ENCODE measurements around the gene TAS2R42.
A peak's percentile ranks its signal among the peaks of the same experiment; 100 is the strongest.

TAS2R42 gene

DNA sequence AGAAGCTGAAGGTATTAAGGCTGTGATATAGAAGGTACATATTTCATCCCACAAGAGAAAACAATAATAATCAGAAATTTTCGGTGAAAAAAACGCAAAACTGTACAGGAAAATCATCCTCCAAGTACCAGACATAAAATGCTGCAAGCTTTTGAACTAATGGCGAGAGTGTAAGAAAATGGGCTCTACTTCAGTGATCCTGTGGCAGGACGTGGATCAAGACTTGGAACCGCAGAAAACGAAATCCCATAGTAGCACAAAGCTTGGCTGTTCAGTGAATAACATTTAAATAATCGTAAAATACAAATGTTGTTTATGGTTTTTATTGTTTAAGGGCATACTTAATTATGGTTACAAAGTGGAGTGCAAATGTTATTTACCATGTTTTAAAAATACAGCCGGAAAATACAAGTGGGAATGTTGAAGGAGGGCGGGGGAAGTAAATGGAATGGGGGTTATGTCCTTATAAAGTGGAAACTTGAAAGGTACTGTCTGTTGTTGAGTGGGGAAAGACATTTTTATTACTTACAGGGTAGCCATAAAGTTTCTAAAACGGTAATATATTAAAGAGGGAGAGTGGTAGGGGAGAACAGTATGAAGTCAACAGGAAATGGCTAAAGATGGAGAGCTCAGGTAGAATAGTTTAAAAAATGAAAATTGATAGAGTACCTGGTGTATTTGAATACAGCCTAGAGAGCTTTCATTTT is 14.6 kb downstream of the TAS2R42 start:
- Histone ChIP-seq H3K9ac (ENCODE audit: low read length in 2 of 2) (peak overlapping the region; percentile 69 to 91), H3K9me3 (ENCODE audit: control insufficient read depth in 2 of 2, low read length in 2 of 2) (no peaks in the 10 kb centered on the region), H3K27me3 (ENCODE audit: control insufficient read depth in 1 of 2, insufficient read depth in 2 of 2, low read length in 2 of 2) (peaks cover 0 to 3% of the 10 kb centered on the region in 2 donors), H3K4me3 (ENCODE audit: low read length in 2 of 2) (peak overlapping the region; percentile 70 to 88), H3K4me1 (ENCODE audit: control insufficient read depth, insufficient read depth, low read length) (peaks cover 5% of the 10 kb centered on the region), H3K36me3 (ENCODE audit: control insufficient read depth in 2 of 2, insufficient read depth in 2 of 2, low read length in 2 of 2) (no peaks in the 10 kb centered on the region), H3K27ac (ENCODE audit: low read length) (no peak overlapping the region)

DNA sequence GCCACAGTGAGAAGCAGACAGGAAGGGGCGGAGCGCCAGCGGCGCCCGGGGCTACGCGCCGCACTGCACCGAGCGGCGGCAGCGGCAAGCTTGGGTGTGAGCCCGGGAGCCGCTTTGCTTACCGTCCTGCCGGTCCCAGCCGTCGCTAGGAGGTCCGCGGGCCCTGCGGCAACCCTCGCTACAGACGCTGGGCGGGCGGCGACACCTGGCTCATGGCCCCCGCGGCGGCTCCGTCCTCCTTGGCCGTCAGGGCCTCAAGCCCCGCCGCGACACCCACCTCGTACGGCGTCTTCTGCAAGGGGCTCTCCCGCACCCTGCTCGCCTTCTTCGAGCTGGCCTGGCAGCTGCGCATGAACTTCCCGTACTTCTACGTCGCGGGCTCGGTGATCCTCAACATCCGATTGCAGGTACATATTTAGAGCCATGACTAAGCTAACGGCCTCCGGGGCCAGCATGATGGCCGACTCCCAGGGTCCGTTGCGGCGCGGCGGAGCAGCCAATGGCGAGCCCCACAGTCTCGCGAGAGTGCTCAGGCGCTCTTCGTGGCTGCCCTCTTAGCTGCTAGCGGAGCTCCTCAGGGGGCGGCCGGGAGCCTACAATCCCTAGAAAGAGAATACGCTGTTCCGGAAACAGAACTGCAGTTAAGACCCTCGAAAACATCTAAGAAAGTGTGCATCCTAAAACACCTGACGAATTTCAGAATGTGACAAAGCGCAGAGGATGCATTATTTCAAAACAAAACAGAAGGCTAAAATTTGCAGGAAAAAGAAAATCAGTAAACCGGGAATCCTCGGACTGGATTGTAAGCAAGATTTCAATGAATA is 15.4 kb downstream of the TAS2R42 start, which contains the start of gene SMIM10L1:
SMIM10L1 (plus strand) TSS at position 50 of the 824 bp plus-strand sequence; CDS start at position 213, 163 bp downstream.
- H3K9ac ChIP-seq (ENCODE audit: low read length in 2 of 2), result peak within 1 kb of the TSS; percentile 69 to 91
- H3K4me1 ChIP-seq (ENCODE audit: control insufficient read depth, insufficient read depth, low read length), result peaks cover 5% of the 10 kb centered on the region
- H3K36me3 ChIP-seq (ENCODE audit: control insufficient read depth in 2 of 2, insufficient read depth in 2 of 2, low read length in 2 of 2), result no peaks in the 10 kb centered on the region
- peak within 1 kb of the TSS; percentile 70 to 88 for H3K4me3 ChIP-seq (ENCODE audit: low read length in 2 of 2)
- H3K9me3 ChIP-seq (ENCODE audit: control insufficient read depth in 2 of 2, low read length in 2 of 2), result no peaks in the 10 kb centered on the region
- peaks cover 0 to 3% of the 10 kb centered on the region in 2 donors for H3K27me3 ChIP-seq (ENCODE audit: control insufficient read depth in 1 of 2, insufficient read depth in 2 of 2, low read length in 2 of 2)
- H3K27ac ChIP-seq (ENCODE audit: low read length), result peak within 1 kb of the TSS; percentile 88

DNA sequence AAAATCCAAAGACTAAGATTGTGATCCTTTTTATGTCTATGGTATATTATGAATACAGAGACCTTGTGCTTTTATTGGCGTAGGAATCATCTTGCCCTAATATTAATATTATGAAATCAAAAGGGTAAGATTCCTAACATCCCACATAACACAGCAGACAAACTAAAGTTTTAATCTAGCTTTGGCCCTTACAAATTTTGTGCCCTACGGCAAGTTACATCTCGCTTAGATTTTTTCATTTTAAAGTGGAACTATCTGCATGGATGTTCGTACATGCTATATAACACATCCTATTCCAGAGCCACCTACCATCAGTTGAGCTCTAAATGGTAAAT is 16.0 kb downstream of the TAS2R42 start:
- H3K4me1 ChIP-seq (ENCODE audit: control insufficient read depth, insufficient read depth, low read length), result peaks cover 5% of the 10 kb centered on the region
- H3K9ac ChIP-seq (ENCODE audit: low read length in 2 of 2), result peak overlapping the region; percentile 69 to 91
- peak overlapping the region; percentile 88 for H3K27ac ChIP-seq (ENCODE audit: low read length)
- peak overlapping the region; percentile 70 to 88 for H3K4me3 ChIP-seq (ENCODE audit: low read length in 2 of 2)
- peaks cover 0 to 3% of the 10 kb centered on the region in 2 donors for H3K27me3 ChIP-seq (ENCODE audit: control insufficient read depth in 1 of 2, insufficient read depth in 2 of 2, low read length in 2 of 2)
- H3K9me3 ChIP-seq (ENCODE audit: control insufficient read depth in 2 of 2, low read length in 2 of 2), result no peaks in the 10 kb centered on the region
- H3K36me3 ChIP-seq (ENCODE audit: control insufficient read depth in 2 of 2, insufficient read depth in 2 of 2, low read length in 2 of 2), result peaks cover 3 to 5% of the 10 kb centered on the region in 2 donors

DNA sequence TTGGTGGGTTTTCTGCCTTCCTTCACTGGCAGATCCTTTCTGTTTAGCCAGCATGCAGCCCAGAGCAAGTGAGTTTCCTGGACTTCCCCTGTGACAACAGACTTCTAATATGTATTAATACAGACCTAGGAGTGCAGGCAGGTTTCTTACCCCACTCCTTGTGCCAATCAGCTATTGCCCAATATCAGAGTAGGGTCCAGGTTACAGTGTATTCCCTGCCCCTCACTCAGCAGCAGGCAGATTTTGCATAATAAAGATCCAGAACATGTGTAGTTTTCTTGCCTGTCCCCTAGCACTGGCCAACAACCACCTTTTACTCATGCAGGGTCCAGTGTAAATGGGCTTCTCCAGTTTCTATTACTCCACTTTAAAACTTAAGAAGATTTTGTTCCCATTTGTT is 20.4 kb downstream of the TAS2R42 start:
- H3K9me3 ChIP-seq (ENCODE audit: control insufficient read depth in 2 of 2, low read length in 2 of 2), result no peaks in the 10 kb centered on the region
- peaks cover 5% of the 10 kb centered on the region for H3K4me1 ChIP-seq (ENCODE audit: control insufficient read depth, insufficient read depth, low read length)
- H3K9ac ChIP-seq (ENCODE audit: low read length in 2 of 2), result no peak overlapping the region
- H3K27ac ChIP-seq (ENCODE audit: low read length), result no peak overlapping the region
- H3K27me3 ChIP-seq (ENCODE audit: control insufficient read depth in 1 of 2, insufficient read depth in 2 of 2, low read length in 2 of 2), result peaks cover 0 to 3% of the 10 kb centered on the region in 2 donors
- H3K4me3 ChIP-seq (ENCODE audit: low read length in 2 of 2), result no peak overlapping the region
- peaks cover 3 to 6% of the 10 kb centered on the region in 2 donors for H3K36me3 ChIP-seq (ENCODE audit: control insufficient read depth in 2 of 2, insufficient read depth in 2 of 2, low read length in 2 of 2)

DNA sequence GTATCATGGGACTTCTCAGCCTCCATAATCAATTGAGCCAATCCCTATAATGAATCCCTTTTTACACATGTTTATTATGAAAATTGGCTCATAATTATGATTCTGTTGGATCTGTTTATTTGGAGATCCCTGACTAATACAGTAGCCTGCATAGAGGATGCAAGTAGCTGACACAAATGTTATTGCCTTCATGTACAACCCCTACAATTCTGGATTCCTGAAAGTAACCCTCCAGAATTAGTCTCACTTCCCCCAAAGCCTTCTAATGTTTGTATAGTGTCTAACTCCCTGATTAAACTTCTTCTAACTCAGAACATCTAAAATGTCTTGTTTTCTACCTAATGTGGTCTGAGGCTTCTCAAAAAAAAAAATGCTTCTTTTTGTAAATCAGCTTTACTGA is 22.4 kb downstream of the TAS2R42 start:
- peaks cover 3 to 6% of the 10 kb centered on the region in 2 donors for H3K36me3 ChIP-seq (ENCODE audit: control insufficient read depth in 2 of 2, insufficient read depth in 2 of 2, low read length in 2 of 2)

DNA sequence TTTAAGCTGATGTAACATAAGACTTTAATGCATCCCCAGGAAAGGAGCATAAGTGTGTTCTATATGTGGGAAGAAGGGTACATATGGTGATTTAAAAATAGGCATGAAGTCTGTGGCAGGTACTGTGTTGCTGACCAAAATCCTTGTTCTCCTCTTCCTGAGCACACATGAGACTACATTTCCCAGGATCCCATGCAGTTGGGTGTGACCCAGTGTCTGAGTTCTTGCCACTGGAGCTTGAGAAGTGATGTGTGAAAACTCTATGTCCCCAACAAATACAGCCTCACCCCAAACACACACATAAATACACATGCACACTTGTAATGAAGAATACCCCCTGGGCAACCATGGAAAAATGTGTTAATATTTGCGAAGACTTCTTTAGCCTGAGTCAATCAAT is 24.2 kb downstream of the TAS2R42 start:
- H3K4me3 ChIP-seq (ENCODE audit: low read length in 2 of 2), result no peak overlapping the region
- no peak overlapping the region for H3K9ac ChIP-seq (ENCODE audit: low read length in 2 of 2)
- no peaks in the 10 kb centered on the region for H3K4me1 ChIP-seq (ENCODE audit: control insufficient read depth, insufficient read depth, low read length)
- no peaks in the 10 kb centered on the region for H3K27me3 ChIP-seq (ENCODE audit: control insufficient read depth in 1 of 2, insufficient read depth in 2 of 2, low read length in 2 of 2)
- H3K27ac ChIP-seq (ENCODE audit: low read length), result no peak overlapping the region
- H3K36me3 ChIP-seq (ENCODE audit: control insufficient read depth in 2 of 2, insufficient read depth in 2 of 2, low read length in 2 of 2), result peaks cover 3 to 6% of the 10 kb centered on the region in 2 donors
- no peaks in the 10 kb centered on the region for H3K9me3 ChIP-seq (ENCODE audit: control insufficient read depth in 2 of 2, low read length in 2 of 2)

More for the DNA sequence above, 22.4 kb downstream of the TAS2R42 start:
- Histone ChIP-seq H3K9me3 (ENCODE audit: control insufficient read depth in 2 of 2, low read length in 2 of 2) (no peaks in the 10 kb centered on the region), H3K27ac (ENCODE audit: low read length) (no peak overlapping the region), H3K4me3 (ENCODE audit: low read length in 2 of 2) (no peak overlapping the region), H3K27me3 (ENCODE audit: control insufficient read depth in 1 of 2, insufficient read depth in 2 of 2, low read length in 2 of 2) (no peaks in the 10 kb centered on the region), H3K9ac (ENCODE audit: low read length in 2 of 2) (no peak overlapping the region), H3K4me1 (ENCODE audit: control insufficient read depth, insufficient read depth, low read length) (no peaks in the 10 kb centered on the region)

DNA sequence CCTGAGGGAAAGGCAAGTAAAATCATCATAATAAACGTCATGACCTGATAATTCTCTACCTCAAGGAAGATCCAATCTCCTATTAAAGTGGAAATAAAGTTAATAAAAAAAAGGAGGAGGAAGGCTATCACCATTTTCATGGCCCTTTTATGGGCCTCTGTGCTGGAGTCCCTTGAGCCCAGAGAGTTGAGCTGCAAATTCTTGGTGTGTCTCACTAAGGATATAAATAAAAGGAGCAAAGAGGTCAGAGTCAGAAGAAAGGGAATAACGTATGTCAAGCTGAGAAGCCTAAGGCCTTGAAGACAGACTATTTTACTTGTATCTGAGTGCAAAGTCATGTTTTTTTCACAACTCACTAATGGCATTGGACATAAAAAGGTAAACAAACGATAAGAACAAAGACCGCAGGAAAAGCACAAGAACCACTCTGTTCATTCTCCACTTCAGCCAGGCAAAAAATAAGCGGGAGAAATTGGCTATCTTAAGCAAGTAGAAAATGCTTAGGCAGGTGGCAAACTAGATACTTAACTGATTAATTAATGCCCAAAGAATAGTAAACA is 27.8 kb downstream of the TAS2R42 start:
- H3K9ac ChIP-seq (ENCODE audit: low read length in 2 of 2), result no peak overlapping the region
- no peaks in the 10 kb centered on the region for H3K4me1 ChIP-seq (ENCODE audit: control insufficient read depth, insufficient read depth, low read length)
- H3K36me3 ChIP-seq (ENCODE audit: control insufficient read depth in 2 of 2, insufficient read depth in 2 of 2, low read length in 2 of 2), result no peaks in the 10 kb centered on the region
- no peak overlapping the region for H3K27ac ChIP-seq (ENCODE audit: low read length)
- H3K9me3 ChIP-seq (ENCODE audit: control insufficient read depth in 2 of 2, low read length in 2 of 2), result no peaks in the 10 kb centered on the region
- H3K4me3 ChIP-seq (ENCODE audit: low read length in 2 of 2), result no peak overlapping the region
- no peaks in the 10 kb centered on the region for H3K27me3 ChIP-seq (ENCODE audit: control insufficient read depth in 1 of 2, insufficient read depth in 2 of 2, low read length in 2 of 2)

DNA sequence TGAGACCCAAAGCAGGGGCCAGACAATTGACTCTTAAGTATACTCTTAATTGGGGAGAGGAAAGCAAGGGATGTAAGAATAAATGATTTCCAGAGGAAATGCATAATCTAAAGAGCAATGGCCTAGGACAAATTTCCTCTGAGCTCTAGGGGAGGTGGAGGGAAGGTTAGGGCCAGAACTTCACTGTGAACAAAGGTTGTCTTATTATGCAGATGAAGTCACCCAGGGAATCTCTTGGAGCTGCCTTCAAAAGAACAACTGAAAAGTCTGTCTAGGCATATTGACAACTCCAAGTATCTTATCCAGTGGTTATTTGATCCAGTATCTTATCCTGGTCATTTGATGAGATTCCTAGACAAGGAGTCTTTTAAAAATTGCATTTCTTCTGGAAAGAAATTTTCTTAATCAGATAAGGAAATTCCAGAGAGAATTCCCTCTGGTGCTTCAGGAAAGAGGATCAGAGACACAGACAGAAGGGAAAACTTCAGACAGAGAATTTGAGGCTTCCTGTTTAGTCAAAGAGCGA is 32.3 kb downstream of the TAS2R42 start:
- H3K9me3 ChIP-seq (ENCODE audit: control insufficient read depth in 2 of 2, low read length in 2 of 2), result no peaks in the 10 kb centered on the region
- no peaks in the 10 kb centered on the region for H3K36me3 ChIP-seq (ENCODE audit: control insufficient read depth in 2 of 2, insufficient read depth in 2 of 2, low read length in 2 of 2)
- no peak overlapping the region for H3K9ac ChIP-seq (ENCODE audit: low read length in 2 of 2)
- no peak overlapping the region for H3K27ac ChIP-seq (ENCODE audit: low read length)
- H3K27me3 ChIP-seq (ENCODE audit: control insufficient read depth in 1 of 2, insufficient read depth in 2 of 2, low read length in 2 of 2), result no peaks in the 10 kb centered on the region
- no peak overlapping the region for H3K4me3 ChIP-seq (ENCODE audit: low read length in 2 of 2)
- H3K4me1 ChIP-seq (ENCODE audit: control insufficient read depth, insufficient read depth, low read length), result no peaks in the 10 kb centered on the region

DNA sequence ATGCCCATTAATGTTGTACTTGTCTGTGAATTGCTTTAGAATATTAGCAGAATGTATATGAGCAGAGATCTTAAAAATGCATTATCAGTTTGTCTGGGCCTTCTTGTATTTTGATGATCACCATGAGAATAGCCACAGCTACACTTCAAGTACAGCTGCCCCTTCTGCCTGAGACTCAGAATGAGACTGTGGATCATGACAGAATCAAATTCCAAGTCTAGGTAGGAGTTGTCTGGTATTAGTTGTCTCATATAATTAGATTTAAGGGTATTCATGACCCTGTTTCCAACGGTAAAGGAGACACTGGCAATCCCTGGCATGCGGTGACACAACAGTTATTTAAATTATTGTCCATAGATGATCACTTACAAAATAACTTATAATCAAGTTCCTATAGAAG is 34.0 kb downstream of the TAS2R42 start:
- Histone ChIP-seq H3K27ac (ENCODE audit: low read length) (no peak overlapping the region), H3K4me3 (ENCODE audit: low read length in 2 of 2) (no peak overlapping the region), H3K27me3 (ENCODE audit: control insufficient read depth in 1 of 2, insufficient read depth in 2 of 2, low read length in 2 of 2) (no peaks in the 10 kb centered on the region), H3K9ac (ENCODE audit: low read length in 2 of 2) (no peak overlapping the region), H3K9me3 (ENCODE audit: control insufficient read depth in 2 of 2, low read length in 2 of 2) (no peaks in the 10 kb centered on the region), H3K4me1 (ENCODE audit: control insufficient read depth, insufficient read depth, low read length) (no peaks in the 10 kb centered on the region), H3K36me3 (ENCODE audit: control insufficient read depth in 2 of 2, insufficient read depth in 2 of 2, low read length in 2 of 2) (no peaks in the 10 kb centered on the region)

DNA sequence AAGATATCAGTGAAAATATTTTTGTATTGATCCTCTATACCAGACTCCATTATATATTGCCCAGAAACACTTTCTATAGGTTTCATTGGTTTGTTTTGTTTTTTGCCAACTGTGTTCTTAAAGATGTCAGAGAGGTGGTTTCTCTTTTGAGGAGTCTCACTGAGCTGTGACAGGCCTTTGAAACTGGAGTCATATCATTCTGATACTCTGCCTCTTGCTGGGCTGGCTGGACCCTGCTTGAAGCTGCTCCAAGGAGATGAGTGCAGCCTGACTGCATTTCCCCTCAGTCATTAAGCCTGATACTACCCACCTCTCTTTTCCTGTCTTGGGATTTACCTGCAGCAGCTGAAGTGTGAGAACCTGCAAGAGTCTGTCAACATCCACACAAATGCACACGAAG is 35.9 kb downstream of the TAS2R42 start:
- H3K4me3 ChIP-seq (ENCODE audit: low read length in 2 of 2), result no peak overlapping the region
- H3K27ac ChIP-seq (ENCODE audit: low read length), result no peak overlapping the region
- no peak overlapping the region for H3K9ac ChIP-seq (ENCODE audit: low read length in 2 of 2)
- no peaks in the 10 kb centered on the region for H3K4me1 ChIP-seq (ENCODE audit: control insufficient read depth, insufficient read depth, low read length)
- no peaks in the 10 kb centered on the region for H3K27me3 ChIP-seq (ENCODE audit: control insufficient read depth in 1 of 2, insufficient read depth in 2 of 2, low read length in 2 of 2)
- no peaks in the 10 kb centered on the region for H3K9me3 ChIP-seq (ENCODE audit: control insufficient read depth in 2 of 2, low read length in 2 of 2)
- H3K36me3 ChIP-seq (ENCODE audit: control insufficient read depth in 2 of 2, insufficient read depth in 2 of 2, low read length in 2 of 2), result no peaks in the 10 kb centered on the region

Measured in stomach smooth muscle (tissue), 2 donors.